Astrocyte (in vitro differentiated cells and primary cell): ENCODE results near the gene EFNA2. TPM values are rescaled to one million over a fixed set of nuclear protein-coding genes. Genes with fewer than 3 reads are reported as not detected.

ENCODE experiments used
- DNase-seq: peaks from one replicate; pipeline ENCODE4 v3.0.0-alpha.2; 2010; ENCODE audit warnings: low read depth
- FAIRE-seq: peaks from 2 replicates; lab custom pipeline; 2011; peaks lifted over from hg19 to GRCh38; lab: Jason Lieb, UNC
- H2AFZ ChIP-seq: 2 replicates; pipeline ENCODE4 v1.6.0; 2012; ENCODE audit warnings: low read depth, low read length, inconsistent platforms
- H3K27ac ChIP-seq: 2 replicates; pipeline ENCODE4 v1.5.1; 2011; ENCODE audit warnings: low read depth, low read length, inconsistent platforms
- H3K27me3 ChIP-seq: 2 replicates; pipeline ENCODE4 v1.6.0; 2011; ENCODE audit warnings: low read length, inconsistent platforms; ENCODE audit not compliant: insufficient read depth
- H3K36me3 ChIP-seq: 2 replicates; pipeline ENCODE4 v1.5.1; 2011; ENCODE audit warnings: low read length, inconsistent platforms; ENCODE audit not compliant: insufficient read depth
- H3K4me1 ChIP-seq: 2 replicates; pipeline ENCODE4 v1.5.1; 2011; ENCODE audit warnings: low read length, inconsistent platforms; ENCODE audit not compliant: insufficient read depth
- H3K4me2 ChIP-seq: 2 replicates; pipeline ENCODE4 v1.6.0; 2012; ENCODE audit warnings: low read length, inconsistent platforms
- H3K4me3 ChIP-seq: 2 replicates; pipeline ENCODE4 v1.5.1; 2011; ENCODE audit warnings: low read depth, mild to moderate bottlenecking, low read length, inconsistent platforms; ENCODE audit not compliant: insufficient read depth
- H3K79me2 ChIP-seq: 2 replicates; pipeline ENCODE4 v1.6.0; 2012; ENCODE audit warnings: mild to moderate bottlenecking, low read length, inconsistent platforms; ENCODE audit not compliant: insufficient read depth
- H3K9ac ChIP-seq: 2 replicates; pipeline ENCODE4 v1.6.0; 2012; ENCODE audit warnings: mild to moderate bottlenecking, low read length, inconsistent platforms
- H3K9me3 ChIP-seq: 2 replicates; pipeline ENCODE4 v1.5.1; 2012; ENCODE audit warnings: low read depth, mild to moderate bottlenecking, low read length, inconsistent platforms; ENCODE audit not compliant: insufficient read depth
- H4K20me1 ChIP-seq: 2 replicates; pipeline ENCODE4 v1.6.0; 2012; ENCODE audit warnings: low read length, inconsistent platforms; ENCODE audit not compliant: insufficient read depth
- H3K27ac Mint-ChIP-seq: one replicate; pipeline ENCODE4 v1.8.0; 2021; ENCODE audit warnings: mild to moderate bottlenecking, mixed read lengths; ENCODE audit not compliant: unreplicated experiment
- H3K27me3 Mint-ChIP-seq: one replicate; pipeline ENCODE4 v1.8.0; 2021; ENCODE audit warnings: low read depth, mixed read lengths; ENCODE audit not compliant: unreplicated experiment
- H3K36me3 Mint-ChIP-seq: one replicate; pipeline ENCODE4 v1.8.0; 2021; ENCODE audit warnings: low read depth, mixed read lengths; ENCODE audit not compliant: unreplicated experiment
- H3K4me1 Mint-ChIP-seq: one replicate; pipeline ENCODE4 v1.8.0; 2021; ENCODE audit warnings: low read depth, mixed read lengths; ENCODE audit not compliant: unreplicated experiment
- H3K4me3 Mint-ChIP-seq: one replicate; pipeline ENCODE4 v1.8.0; 2021; ENCODE audit warnings: mild to moderate bottlenecking, moderate library complexity, mixed read lengths; ENCODE audit not compliant: unreplicated experiment
- H3K9me3 Mint-ChIP-seq: one replicate; pipeline ENCODE4 v1.8.0; 2021; ENCODE audit warnings: mild to moderate bottlenecking, mixed read lengths; ENCODE audit not compliant: unreplicated experiment
- CTCF ChIP-seq: IDR thresholded peaks from 2 replicates; pipeline ENCODE4 v1.5.1; 2011; ENCODE audit warnings: low read depth, mild to moderate bottlenecking, inconsistent platforms, low read length, moderate library complexity; ENCODE audit not compliant: insufficient read depth
- EZH2 ChIP-seq: IDR thresholded peaks from 2 replicates; pipeline ENCODE4 v1.6.1; 2012; ENCODE audit warnings: mild to moderate bottlenecking, low read length, inconsistent platforms; ENCODE audit not compliant: insufficient read depth
- total RNA-seq: library from RNA; stranded (reverse); gene quantifications from 2 replicates; pipeline ENCODE4 v1.2.1, GENCODE V29; 2021

Gene EFNA2
- total RNA-seq, 1 donor from 2014 or later = 8.4 TPM

GRCh38 chr19:1290196-1290702 lies 4.6 kb downstream of the EFNA2 start:
- Histone ChIP-seq H3K36me3 (no peaks in the 10 kb centered on the region), H3K27ac (no peak overlapping the region), H3K4me2 (no peak overlapping the region), H3K79me2 (no peaks in the 10 kb centered on the region), H3K9me3 (no peaks in the 10 kb centered on the region), H3K9ac (no peak overlapping the region), H3K4me1 (peaks cover 2% of the 10 kb centered on the region), H3K4me3 (no peak overlapping the region), H3K27me3 (peaks cover 11% of the 10 kb centered on the region), H4K20me1 (peaks cover 6% of the 10 kb centered on the region), H2AFZ (no peak overlapping the region)
- Mint-ChIP-seq H3K4me3 (no peak overlapping the region), H3K27ac (no peak overlapping the region), H3K36me3 (no peaks in the 10 kb centered on the region), H3K4me1 (no peaks in the 10 kb centered on the region), H3K9me3 (no peaks in the 10 kb centered on the region), H3K27me3 (peaks cover 6% of the 10 kb centered on the region)
- TF ChIP-seq CTCF (no peak), EZH2 (no peak)
- FAIRE-seq = no peak
- DNase-seq = no peak

GRCh38 chr19:1290703-1291651 lies 5.3 kb downstream of the EFNA2 start:
- Histone ChIP-seq H3K4me2 (no peak overlapping the region), H3K36me3 (no peaks in the 10 kb centered on the region), H3K9ac (no peak overlapping the region), H3K4me3 (no peak overlapping the region), H3K4me1 (peaks cover 2% of the 10 kb centered on the region), H4K20me1 (peaks cover 6% of the 10 kb centered on the region), H3K9me3 (no peaks in the 10 kb centered on the region), H2AFZ (no peak overlapping the region), H3K27me3 (peaks cover 10% of the 10 kb centered on the region), H3K27ac (no peak overlapping the region), H3K79me2 (no peaks in the 10 kb centered on the region)
- peaks cover 6% of the 10 kb centered on the region for H3K27me3 Mint-ChIP-seq
- no peak for FAIRE-seq
- H3K4me3 Mint-ChIP-seq = no peak overlapping the region
- H3K4me1 Mint-ChIP-seq = no peaks in the 10 kb centered on the region
- H3K36me3 Mint-ChIP-seq = no peaks in the 10 kb centered on the region
- H3K9me3 Mint-ChIP-seq = no peaks in the 10 kb centered on the region
- H3K27ac Mint-ChIP-seq = no peak overlapping the region
- TF ChIP-seq CTCF = no peak
- no peak for TF ChIP-seq EZH2
- DNase-seq = no peak
